HepG2 (cell line): ENCODE measurements around the gene CYYR1. TPM values are rescaled to one million over a fixed set of nuclear protein-coding genes. Genes with fewer than 3 reads are reported as not detected.

Experiments used
- ATAC-seq: fragments of 200-7000 bp; cut with Tn5 transposase; 3 replicates; pipeline ENCODE4 v1.9.1; 2020; ENCODE audit warnings: mild to moderate bottlenecking, moderate library complexity
- BruUV-seq: library from RNA; stranded (reverse); fragments of 400-500 nt; replicated peaks from 2 replicates; lab custom pipeline; 2021; lab: Mats Ljungman, UMichigan
- CTCF ChIA-PET: fragments of 300-600 bp; formaldehyde crosslinking; extraction: SDS; loops from one replicate; lab custom pipeline; 2021; ENCODE audit warnings: low total read pairs, inconsistent platforms, low intra/inter-chr PET ratio; lab: Yijun Ruan, JAX
- POLR2A ChIA-PET: fragments of 350-600 bp; sonication (Branson Sonifier 250); formaldehyde crosslinking; loops from one replicate; lab custom pipeline; 2020; ENCODE audit warnings: antibody characterized with exemption, inconsistent platforms; lab: Yijun Ruan, JAX
- DNase-seq: peaks from one replicate; pipeline ENCODE4 v3.0.0-alpha.2; 2015; ENCODE audit warnings: low spot score
- FAIRE-seq: peaks from 3 replicates; lab custom pipeline; 2011; peaks lifted over from hg19 to GRCh38; lab: Jason Lieb, UNC
- H2AFZ ChIP-seq: one replicate; pipeline ENCODE4 v1.6.1; 2011; ENCODE audit warnings: low read length, inconsistent platforms
- H3K27ac ChIP-seq: fragments of 300-600 bp; 3 replicates; pipeline ENCODE4 v1.8.0; 2011; ENCODE audit warnings: mixed run types, mild to moderate bottlenecking, mixed read lengths, low read length, inconsistent platforms; ENCODE audit not compliant: insufficient read depth; ENCODE audit errors: extremely low read length
- H3K27me3 ChIP-seq, 2 experiments: fragments of 200-600 bp in 1 of 2; 2 replicates in 1 of 2; 3 replicates in 1 of 2; pipeline versions ENCODE4 v1.6.0 to v1.8.0; 2011; ENCODE audit warnings: low read length in 2 of 2, mild to moderate bottlenecking in 2 of 2, moderate library complexity in 2 of 2, inconsistent platforms in 1 of 2; ENCODE audit not compliant: insufficient read depth in 2 of 2, control insufficient read depth in 1 of 2
- H3K36me3 ChIP-seq, 2 experiments: fragments of 200-600 bp in 1 of 2; replicated peaks in 1 of 2; 2 replicates in 1 of 2; 3 replicates in 1 of 2; pipeline versions ENCODE4 v1.5.1 to v1.8.0; 2011; ENCODE audit warnings: low read length in 2 of 2, inconsistent platforms in 1 of 2; ENCODE audit not compliant: insufficient read depth in 2 of 2, control insufficient read depth in 1 of 2
- H3K4me1 ChIP-seq: 2 replicates; pipeline ENCODE4 v1.5.1; 2012; ENCODE audit warnings: low read length, inconsistent platforms; ENCODE audit not compliant: insufficient read depth
- H3K4me2 ChIP-seq: 2 replicates; pipeline ENCODE4 v1.6.0; 2011; ENCODE audit warnings: low read depth, low read length, inconsistent platforms
- H3K4me3 ChIP-seq, 3 experiments: fragments of 200-600 bp in 1 of 3; sonication (generic), shearing (Covaris generic) in 1 of 3; replicated peaks in 1 of 3; 2 replicates each; pipeline ENCODE4 v1.5.1; 2011 to 2016; ENCODE audit warnings: low read length in 3 of 3, inconsistent platforms in 2 of 3, low read depth in 2 of 3, mild to moderate bottlenecking in 2 of 3, control low read depth in 1 of 3, mixed read lengths in 1 of 3; ENCODE audit not compliant: insufficient read depth in 1 of 3
- H3K79me2 ChIP-seq: one replicate; pipeline ENCODE4 v1.6.1; 2011; ENCODE audit warnings: low read length, inconsistent platforms; ENCODE audit not compliant: insufficient read depth
- H3K9ac ChIP-seq: 2 replicates; pipeline ENCODE4 v1.6.0; 2011; ENCODE audit warnings: mild to moderate bottlenecking, low read depth, low read length, inconsistent platforms; ENCODE audit not compliant: insufficient read depth
- H3K9me3 ChIP-seq: 2 replicates; pipeline ENCODE4 v1.5.1; 2012; ENCODE audit warnings: mild to moderate bottlenecking, low read length
- H4K20me1 ChIP-seq: 2 replicates; pipeline ENCODE4 v1.6.0; 2011; ENCODE audit warnings: inconsistent platforms, mild to moderate bottlenecking, low read length, moderate library complexity; ENCODE audit not compliant: insufficient read depth
- GPBP1L1 ChIP-seq: sonication (generic); formaldehyde crosslinking; IDR thresholded peaks from 2 replicates; pipeline ENCODE4 v1.5.0; 2020; ENCODE audit warnings: mild to moderate bottlenecking, missing genetic modification reagents
- HOXD1 ChIP-seq: sonication (generic); formaldehyde crosslinking; IDR thresholded peaks from 2 replicates; pipeline ENCODE4 v1.5.0; 2020; ENCODE audit warnings: missing genetic modification reagents
- KLF9 ChIP-seq: IDR thresholded peaks from 2 replicates; pipeline ENCODE4 v1.6.1; 2016; ENCODE audit warnings: low read depth
- MYPOP ChIP-seq: sonication (generic); formaldehyde crosslinking; IDR thresholded peaks from 2 replicates; pipeline ENCODE4 v1.8.1; 2023; ENCODE audit warnings: mild to moderate bottlenecking, moderate library complexity, missing genetic modification reagents
- RBM39 ChIP-seq: fragments of 200-400 bp; formaldehyde crosslinking; IDR thresholded peaks from one replicate; pipeline ENCODE4 v1.6.1; 2018; ENCODE audit warnings: antibody characterized with exemption, mild to moderate bottlenecking, low read depth, low read length; ENCODE audit not compliant: poor library complexity, severe bottlenecking
- STAT6 ChIP-seq: sonication (generic); formaldehyde crosslinking; IDR thresholded peaks from 2 replicates; pipeline ENCODE4 v1.4.0; 2020; ENCODE audit warnings: missing genetic modification reagents, mild to moderate bottlenecking, borderline replicate concordance
- ZKSCAN5 ChIP-seq: sonication (generic); formaldehyde crosslinking; IDR thresholded peaks from 2 replicates; pipeline ENCODE4 v1.5.1; 2020; ENCODE audit warnings: mild to moderate bottlenecking, missing genetic modification reagents
- ZNF431 ChIP-seq: sonication (generic); formaldehyde crosslinking; IDR thresholded peaks from 2 replicates; pipeline ENCODE4 v1.9.0; 2022; ENCODE audit warnings: missing genetic modification reagents, low read depth, mild to moderate bottlenecking, borderline replicate concordance
- ZNF501 ChIP-seq: sonication (generic); formaldehyde crosslinking; IDR thresholded peaks from 2 replicates; pipeline ENCODE4 v1.5.1; 2020; ENCODE audit warnings: mild to moderate bottlenecking, moderate library complexity, missing genetic modification reagents
- ZNF549 ChIP-seq: sonication (generic); formaldehyde crosslinking; IDR thresholded peaks from 2 replicates; pipeline ENCODE4 v1.5.0; 2020; ENCODE audit warnings: missing genetic modification reagents
- ZNF570 ChIP-seq: sonication (generic); formaldehyde crosslinking; IDR thresholded peaks from 2 replicates; pipeline ENCODE4 v1.4.0; 2020; ENCODE audit warnings: mild to moderate bottlenecking, missing genetic modification reagents, borderline replicate concordance
- ZNF574 ChIP-seq: sonication (generic); formaldehyde crosslinking; IDR thresholded peaks from 2 replicates; pipeline ENCODE4 v1.4.0; 2020; ENCODE audit warnings: missing genetic modification reagents
- ZXDC ChIP-seq: sonication (generic); formaldehyde crosslinking; IDR thresholded peaks from 2 replicates; pipeline ENCODE4 v1.5.0; 2020; ENCODE audit warnings: mild to moderate bottlenecking, missing genetic modification reagents
- WGBS: methylation state at CpG from one replicate; pipeline ENCODE4 v1.1.6; 2017; ENCODE audit warnings: low lambda C conversion rate; 5-methylcytosine and 5-hydroxymethylcytosine counted together
- in situ Hi-C: cut with HindIII; loops from 2 replicates; pipeline ENCODE4 v1.10.0; 2017; ENCODE audit warnings: low pct_unique_long_range_greater_than_20kb; ENCODE audit not compliant: extremely low pct_ligation_motif_present
- intact Hi-C: fragments of 100-400 bp; cut with micrococcal nuclease; formaldehyde crosslinking; loops from one replicate; pipeline ENCODE4 v1.10.0; 2022; ENCODE audit not compliant: unreplicated experiment
- polyA plus RNA-seq, 8 experiments: library from polyadenylated mRNA; depleted of rRNA in 3 of 8; stranded (reverse) in 7 of 8; unstranded in 1 of 8; fragments of >200 nt; fragmentation: Illumina TruSeq in 4 of 8; extraction: Trizol in 4 of 8; gene quantifications; 2 replicates each; pipeline versions ENCODE4 v1.2.1 to v1.2.3, GENCODE V29; 2011 to 2016; ENCODE audit warnings: low read depth in 4 of 8, missing spikeins in 1 of 8, mixed read lengths in 1 of 8; ENCODE audit not compliant: insufficient read depth in 1 of 8
- total RNA-seq, 5 experiments: library from RNA; depleted of rRNA; stranded (reverse); fragments of >200 nt; fragmentation: Illumina TruSeq; extraction: Trizol; gene quantifications; 2 replicates each; pipeline ENCODE4 v1.2.3, GENCODE V29; 2016; ENCODE audit warnings: low read depth in 1 of 5

Gene CYYR1
- total and polyA plus RNA-seq, 2 of the 13 experiments (the other 11 are each of a cell fraction or from before 2014, with no cell fraction given), result not detected

- TF ChIP-seq RBM39 (no peak), KLF9 (no peak), STAT6 (no peak), HOXD1 (CRISPR knock-in tag) (no peak), MYPOP (CRISPR knock-in tag) (no peak), ZXDC (CRISPR knock-in tag) (no peak)
These were observed 44.2 kb downstream of the CYYR1 start (continued) for GRCh38 chr21:26528882-26529281.

- H3K9ac ChIP-seq, result no peak overlapping the region
- WGBS, result 3% methylated on average over 7 of the region's 7 CpGs
- TF ChIP-seq ZKSCAN5 (CRISPR knock-in tag) (no peak), GPBP1L1 (CRISPR knock-in tag) (no peak), ZNF431 (CRISPR knock-in tag) (no peak), ZNF501 (CRISPR knock-in tag) (no peak), ZNF549 (no peak), ZNF570 (CRISPR knock-in tag) (no peak), ZNF574 (CRISPR knock-in tag) (no peak)
These were observed 50.4 kb downstream of the CYYR1 start for GRCh38 chr21:26522704-26523103.

More at GRCh38 chr21:26522704-26523103, 50.4 kb downstream of the CYYR1 start:
- Histone ChIP-seq H3K4me1 (no peaks in the 10 kb centered on the region), H4K20me1 (no peaks in the 10 kb centered on the region), H2AFZ (no peak overlapping the region), H3K27me3 (no peaks in the 10 kb centered on the region), H3K79me2 (no peaks in the 10 kb centered on the region), H3K36me3 (no peaks in the 10 kb centered on the region), H3K4me2 (no peak overlapping the region), H3K4me3 (no peak overlapping the region), H3K9me3 (peaks cover 84% of the 10 kb centered on the region), H3K27ac (no peak overlapping the region)
- FAIRE-seq (no peak), DNase-seq (no peak), ATAC-seq (no peak)
- in situ Hi-C loops (no loop called here), intact Hi-C loops (no loop called here)
- no TSS peak for BruUV-seq
- ChIA-PET CTCF (no interaction called here), POLR2A (no interaction called here)
